Calu3 (cell line): ENCODE results near the gene CHKA. TPM values are rescaled to one million over a fixed set of nuclear protein-coding genes. Genes with fewer than 3 reads are reported as not detected.

Experiments
- BruUV-seq: library from RNA; stranded (reverse); fragments of 400-500 nt; replicated peaks from 2 replicates; lab custom pipeline; 2021; lab: Mats Ljungman, UMichigan
- CTCF ChIA-PET: fragments of 300-600 bp; sonication (Branson Sonifier 250); formaldehyde crosslinking; loops from one replicate; lab custom pipeline; 2022; ENCODE audit warnings: antibody characterized with exemption; lab: Charles Lee
- DNase-seq: peaks from one replicate; pipeline ENCODE4 v3.0.0; 2022
- H3K27ac Mint-ChIP-seq: one replicate; pipeline ENCODE4 v1.8.0; 2022; ENCODE audit warnings: mixed read lengths; ENCODE audit not compliant: unreplicated experiment
- H3K27me3 Mint-ChIP-seq: one replicate; pipeline ENCODE4 v1.8.0; 2022; ENCODE audit warnings: mixed read lengths; ENCODE audit not compliant: unreplicated experiment
- H3K36me3 Mint-ChIP-seq: one replicate; pipeline ENCODE4 v1.8.0; 2022; ENCODE audit warnings: mild to moderate bottlenecking, moderate library complexity, mixed read lengths; ENCODE audit not compliant: insufficient read depth, unreplicated experiment
- H3K4me1 Mint-ChIP-seq: one replicate; pipeline ENCODE4 v1.8.0; 2022; ENCODE audit warnings: mild to moderate bottlenecking, low read depth, mixed read lengths; ENCODE audit not compliant: unreplicated experiment
- H3K4me3 Mint-ChIP-seq: one replicate; pipeline ENCODE4 v1.8.0; 2022; ENCODE audit warnings: mild to moderate bottlenecking, low read depth, moderate library complexity, mixed read lengths; ENCODE audit not compliant: unreplicated experiment
- H3K9me3 Mint-ChIP-seq: one replicate; pipeline ENCODE4 v1.8.0; 2022; ENCODE audit warnings: low read depth, mixed read lengths; ENCODE audit not compliant: unreplicated experiment
- intact Hi-C: fragments of 100-400 bp; cut with micrococcal nuclease; formaldehyde crosslinking; loops from one replicate; pipeline ENCODE4 v1.10.0; 2022; ENCODE audit not compliant: unreplicated experiment
- total RNA-seq: library from RNA; stranded (reverse); gene quantifications from 2 replicates; pipeline ENCODE4 v1.2.3, GENCODE V29; 2022
- TF ChIP-seq, protein P1 (sequence below): fragments of 200-600 bp; IDR thresholded peaks from one replicate; pipeline ENCODE4 v1.8.0; 2022; ENCODE audit warnings: antibody characterized with exemption; ENCODE audit not compliant: unreplicated experiment

CHKA gene
- total RNA-seq, 1 experiment from 2014 or later: 104 TPM

DNA sequence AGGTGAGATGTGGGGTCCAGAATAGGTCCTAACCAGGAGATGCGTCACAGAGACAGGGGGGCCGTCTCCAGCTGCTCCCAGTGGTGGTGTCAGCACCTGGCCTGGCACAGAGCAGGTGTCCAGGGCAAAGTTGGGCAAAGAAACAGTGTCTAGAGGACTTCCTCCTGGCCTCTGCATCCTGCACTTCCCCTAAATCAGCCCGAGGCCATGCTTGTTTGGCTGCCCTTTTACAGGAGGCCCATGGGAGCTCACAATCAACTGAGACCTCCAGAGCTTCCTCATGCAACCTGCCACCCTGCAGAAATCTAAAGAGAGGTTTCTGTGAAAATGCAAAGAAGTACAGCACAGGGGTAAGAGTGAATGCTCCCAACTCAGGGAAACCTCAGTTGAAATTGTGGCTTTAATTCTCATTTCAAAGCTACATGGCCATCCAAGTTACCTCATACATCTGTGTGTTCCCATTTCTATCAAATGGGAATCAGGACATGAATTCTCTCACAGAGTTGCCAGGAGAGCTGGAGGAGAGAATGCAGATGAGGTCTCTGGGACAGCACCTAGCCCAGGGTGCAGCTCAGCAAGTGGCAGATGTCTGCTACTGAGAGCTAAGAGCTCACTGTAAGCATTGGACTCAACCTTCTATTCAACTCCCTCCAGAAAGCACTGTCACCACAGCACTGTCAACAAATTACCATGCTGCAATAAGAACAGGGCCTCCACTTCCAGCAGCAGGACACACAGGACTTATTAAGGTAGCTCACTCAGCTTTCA, 49.7 kb downstream of the CHKA start:
- BruUV-seq: no TSS peak
- H3K27ac Mint-ChIP-seq: no peak overlapping the region

DNA sequence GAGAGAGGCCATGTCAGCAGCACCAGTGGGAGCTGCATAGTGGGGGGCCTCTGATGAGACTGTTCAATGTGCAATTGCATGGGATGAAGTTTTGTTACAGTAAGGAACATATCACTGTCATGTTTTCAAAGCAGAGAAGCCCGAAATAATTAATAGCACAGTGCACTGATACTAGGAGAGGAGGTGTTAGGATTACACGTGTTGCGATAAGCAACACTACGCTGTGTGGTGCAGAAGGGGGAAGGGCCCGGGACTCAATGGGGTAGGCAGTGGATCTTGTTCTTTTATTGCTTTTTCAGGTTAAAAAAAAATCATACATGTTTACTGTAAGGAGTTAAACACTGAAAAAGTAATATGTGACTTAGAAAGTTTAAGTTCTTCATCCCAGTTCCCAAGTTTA, 53.2 kb downstream of the CHKA start:
- intact Hi-C loops: no loop called here
- BruUV-seq: no TSS peak
- CTCF ChIA-PET: no interaction called here
- H3K36me3 Mint-ChIP-seq: peaks cover 87% of the 10 kb centered on the region
- no peaks in the 10 kb centered on the region for H3K27me3 Mint-ChIP-seq
- no peaks in the 10 kb centered on the region for H3K9me3 Mint-ChIP-seq
- no peak overlapping the region for H3K4me3 Mint-ChIP-seq
- H3K4me1 Mint-ChIP-seq: no peaks in the 10 kb centered on the region
- DNase-seq: no peak
- TF ChIP-seq, protein P1, sequence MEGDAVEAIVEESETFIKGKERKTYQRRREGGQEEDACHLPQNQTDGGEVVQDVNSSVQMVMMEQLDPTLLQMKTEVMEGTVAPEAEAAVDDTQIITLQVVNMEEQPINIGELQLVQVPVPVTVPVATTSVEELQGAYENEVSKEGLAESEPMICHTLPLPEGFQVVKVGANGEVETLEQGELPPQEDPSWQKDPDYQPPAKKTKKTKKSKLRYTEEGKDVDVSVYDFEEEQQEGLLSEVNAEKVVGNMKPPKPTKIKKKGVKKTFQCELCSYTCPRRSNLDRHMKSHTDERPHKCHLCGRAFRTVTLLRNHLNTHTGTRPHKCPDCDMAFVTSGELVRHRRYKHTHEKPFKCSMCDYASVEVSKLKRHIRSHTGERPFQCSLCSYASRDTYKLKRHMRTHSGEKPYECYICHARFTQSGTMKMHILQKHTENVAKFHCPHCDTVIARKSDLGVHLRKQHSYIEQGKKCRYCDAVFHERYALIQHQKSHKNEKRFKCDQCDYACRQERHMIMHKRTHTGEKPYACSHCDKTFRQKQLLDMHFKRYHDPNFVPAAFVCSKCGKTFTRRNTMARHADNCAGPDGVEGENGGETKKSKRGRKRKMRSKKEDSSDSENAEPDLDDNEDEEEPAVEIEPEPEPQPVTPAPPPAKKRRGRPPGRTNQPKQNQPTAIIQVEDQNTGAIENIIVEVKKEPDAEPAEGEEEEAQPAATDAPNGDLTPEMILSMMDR: no peak
- no peak overlapping the region for H3K27ac Mint-ChIP-seq

More for the DNA sequence above, 49.7 kb downstream of the CHKA start:
- Mint-ChIP-seq H3K27me3 (no peaks in the 10 kb centered on the region), H3K4me1 (peaks cover 2% of the 10 kb centered on the region), H3K4me3 (no peak overlapping the region), H3K36me3 (peaks cover 84% of the 10 kb centered on the region), H3K9me3 (no peaks in the 10 kb centered on the region)
- CTCF ChIA-PET: no interaction called here
- intact Hi-C loops: no loop called here
- no peak for DNase-seq
- TF ChIP-seq, protein P1: no peak

DNA sequence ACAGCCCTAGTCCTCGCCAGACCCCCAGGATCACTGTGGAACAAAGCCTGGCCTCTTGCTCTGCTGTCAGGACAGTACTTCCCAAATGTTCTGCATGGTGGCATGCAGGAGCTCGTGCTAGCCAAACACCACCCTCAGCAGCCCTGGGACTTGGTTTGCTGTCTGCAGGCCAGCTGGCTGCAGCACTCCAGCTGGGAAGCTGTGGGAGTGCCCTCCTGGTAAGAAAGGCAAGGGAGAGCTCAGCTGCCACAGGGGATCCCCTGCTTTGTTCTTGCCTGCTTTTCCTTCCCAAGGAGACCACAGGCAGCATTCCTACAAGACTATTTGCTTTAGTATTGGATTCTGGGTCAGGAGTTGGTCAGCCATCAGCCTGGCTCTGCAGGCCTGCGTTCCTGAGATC, 54.4 kb downstream of the CHKA start:
- CTCF ChIA-PET: no interaction called here
- intact Hi-C loops: no loop called here
- TF ChIP-seq, protein P1: no peak
- Mint-ChIP-seq H3K36me3 (peaks cover 91% of the 10 kb centered on the region), H3K9me3 (no peaks in the 10 kb centered on the region), H3K4me1 (no peaks in the 10 kb centered on the region), H3K27me3 (no peaks in the 10 kb centered on the region), H3K27ac (no peak overlapping the region), H3K4me3 (no peak overlapping the region)
- no peak for DNase-seq
- BruUV-seq: no TSS peak

DNA sequence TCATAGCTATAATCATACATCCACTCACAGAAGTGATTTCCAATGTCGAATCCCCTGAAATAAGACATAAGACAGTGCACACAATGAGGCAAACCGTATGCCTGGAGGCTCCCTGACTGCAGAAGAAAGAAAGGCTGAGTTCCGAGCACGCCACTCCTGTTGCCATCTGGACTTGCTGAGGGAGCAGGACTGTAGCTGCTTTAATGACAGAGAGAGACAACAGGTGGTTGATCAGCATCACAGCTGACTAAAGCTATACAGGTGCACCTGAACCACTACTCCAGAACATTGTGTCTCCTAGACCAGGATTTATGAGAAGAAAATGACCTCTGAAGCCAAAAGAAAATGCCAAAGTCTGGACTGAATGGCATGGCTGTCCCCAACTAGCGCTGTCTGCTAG, 55.3 kb downstream of the CHKA start:
- no peaks in the 10 kb centered on the region for H3K27me3 Mint-ChIP-seq
- intact Hi-C loops: no loop called here

More for the DNA sequence above, 55.3 kb downstream of the CHKA start:
- DNase-seq: no peak
- H3K4me3 Mint-ChIP-seq: no peak overlapping the region
- peaks cover 93% of the 10 kb centered on the region for H3K36me3 Mint-ChIP-seq
- BruUV-seq: no TSS peak
- no peaks in the 10 kb centered on the region for H3K4me1 Mint-ChIP-seq
- no peaks in the 10 kb centered on the region for H3K9me3 Mint-ChIP-seq
- CTCF ChIA-PET: no interaction called here
- TF ChIP-seq, protein P1: no peak
- no peak overlapping the region for H3K27ac Mint-ChIP-seq
